Measurements from ENCODE around the gene LMO4.
A peak's percentile ranks its signal among the peaks of the same experiment; 100 is the strongest.

The LMO4 gene

DNA sequence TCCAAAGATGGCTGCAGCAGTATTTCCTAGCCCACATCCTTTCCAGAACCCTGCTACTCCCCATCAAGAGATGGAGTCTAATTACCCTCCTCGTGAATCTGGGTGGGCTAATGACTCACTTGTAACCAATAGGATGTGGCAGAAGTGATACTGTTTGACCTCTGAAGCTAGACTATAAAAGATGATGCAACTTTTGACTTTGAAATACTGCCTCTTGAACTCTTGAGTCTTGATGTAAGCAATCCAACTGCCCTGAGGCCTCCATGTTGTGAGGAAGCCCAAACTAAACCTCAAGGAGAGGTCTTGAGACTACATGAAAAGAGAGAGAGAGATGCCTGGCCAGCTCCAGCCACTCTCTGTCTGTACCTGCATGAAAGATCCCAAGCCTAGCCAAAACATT, 29.5 kb downstream of the LMO4 start:
- peak; percentile 14 for DNase-seq (ENCODE audit: low read depth)

DNA sequence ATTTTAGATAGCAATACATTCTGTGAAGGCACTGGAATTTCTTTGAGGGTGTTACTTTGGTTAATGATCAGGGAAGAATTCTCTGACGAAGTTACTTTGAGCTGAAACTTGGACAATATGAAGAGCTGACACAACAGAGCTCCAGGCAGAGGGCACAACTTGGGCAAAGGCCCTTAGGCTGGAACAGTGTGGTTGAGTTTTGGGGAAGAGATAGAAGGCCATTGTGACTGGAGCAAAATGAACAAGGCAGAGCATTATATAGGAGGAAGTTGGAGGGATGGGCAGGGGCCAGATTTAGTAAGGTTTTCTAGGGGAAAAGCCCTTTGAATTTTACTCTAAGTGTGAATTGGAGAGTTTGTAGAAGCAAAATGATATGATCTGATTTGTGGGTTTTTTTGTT, 30.9 kb downstream of the LMO4 start:
- no peak for DNase-seq (ENCODE audit: low read depth)

- DNase-seq (ENCODE audit: low read depth), result no peak
These were observed 33.6 kb downstream of the LMO4 start for GRCh38 chr1:87362063-87362833.

DNA sequence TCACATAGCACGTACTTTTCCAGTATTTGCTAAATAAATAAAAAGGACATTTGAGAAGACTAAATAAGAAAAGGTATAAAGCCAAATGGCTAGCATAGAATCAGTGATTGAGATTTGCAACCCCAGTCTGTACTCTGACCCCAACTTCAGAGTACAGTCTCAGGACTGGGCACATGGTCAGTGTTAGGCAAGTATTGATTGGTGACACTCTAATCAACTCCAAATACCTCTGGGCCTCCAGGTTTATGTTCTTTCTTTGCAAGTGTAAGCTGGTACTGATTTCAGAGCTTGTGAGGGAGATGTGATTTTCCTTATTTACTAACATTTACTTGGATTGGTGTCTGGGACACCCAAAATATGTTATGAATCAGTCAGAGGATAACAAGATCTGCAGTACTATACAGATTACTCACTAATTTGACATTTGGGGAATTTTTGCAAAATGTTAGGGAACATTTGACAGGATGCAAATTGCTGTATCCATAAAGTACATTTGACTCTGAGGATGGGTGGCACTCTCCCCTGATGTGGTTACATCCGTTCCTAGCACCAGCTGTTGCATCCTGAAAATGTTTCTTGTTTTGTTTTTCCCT, 34.2 kb downstream of the LMO4 start:
- peak; percentile 28 for DNase-seq (ENCODE audit: low read depth)

DNA sequence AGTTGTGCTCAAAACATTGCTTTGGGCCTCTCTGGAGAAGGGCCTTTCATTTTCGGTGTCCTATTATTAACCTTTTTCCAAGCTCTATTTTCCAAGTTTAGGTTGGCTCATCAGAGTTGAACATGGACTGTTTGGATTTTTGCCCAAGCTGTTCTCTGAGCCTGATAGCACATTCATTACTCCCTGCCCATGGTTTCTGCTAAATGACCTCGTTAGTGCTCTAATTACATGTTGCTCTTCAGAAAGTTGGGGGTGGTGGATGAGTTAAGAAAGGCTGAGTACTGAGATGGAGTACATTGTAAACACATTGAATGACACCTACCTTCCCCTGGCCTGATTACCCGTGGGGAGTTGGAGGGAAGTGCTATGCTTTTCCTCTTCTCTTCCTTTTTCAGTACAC, 38.9 kb downstream of the LMO4 start:
- no peak for DNase-seq (ENCODE audit: low read depth)

GRCh38 chr1:87368907-87369306, 40.2 kb downstream of the LMO4 start:
- DNase-seq (ENCODE audit: low read depth), result no peak

DNA sequence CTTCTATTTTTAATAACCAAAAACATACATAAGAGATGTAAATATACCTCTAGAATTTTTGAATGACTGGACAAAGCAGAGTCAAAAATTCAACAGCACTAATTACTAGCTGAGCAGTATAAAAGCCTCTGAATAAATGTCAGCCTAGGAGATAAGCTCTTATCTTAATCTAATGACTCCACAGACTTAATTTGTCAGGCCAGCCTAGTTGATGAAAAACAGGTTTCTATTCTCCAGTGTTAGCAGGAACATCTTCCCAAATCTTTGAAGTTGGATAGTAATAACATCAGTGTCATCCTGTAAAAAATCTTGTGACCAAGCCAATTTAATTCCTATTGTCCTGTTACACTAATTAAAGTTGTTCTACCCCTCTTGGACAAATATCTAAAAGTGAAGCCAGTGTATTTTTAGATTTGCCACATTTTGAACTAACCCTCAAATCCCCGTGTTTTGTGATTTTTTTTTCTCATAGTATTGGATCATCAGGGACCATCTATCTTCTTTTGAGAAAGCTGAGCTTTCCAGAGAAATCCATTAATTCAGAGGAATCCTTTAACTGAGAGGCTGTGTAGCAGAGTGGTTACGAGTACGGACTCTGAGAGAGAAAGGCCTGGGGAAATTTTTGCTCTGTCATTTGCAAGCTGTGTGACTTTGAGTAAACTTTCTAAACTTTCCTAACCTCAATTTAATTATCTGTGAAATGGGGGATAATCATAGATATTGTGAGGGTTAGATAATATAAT, 41.2 kb downstream of the LMO4 start:
- no peak for DNase-seq (ENCODE audit: low read depth)

DNA sequence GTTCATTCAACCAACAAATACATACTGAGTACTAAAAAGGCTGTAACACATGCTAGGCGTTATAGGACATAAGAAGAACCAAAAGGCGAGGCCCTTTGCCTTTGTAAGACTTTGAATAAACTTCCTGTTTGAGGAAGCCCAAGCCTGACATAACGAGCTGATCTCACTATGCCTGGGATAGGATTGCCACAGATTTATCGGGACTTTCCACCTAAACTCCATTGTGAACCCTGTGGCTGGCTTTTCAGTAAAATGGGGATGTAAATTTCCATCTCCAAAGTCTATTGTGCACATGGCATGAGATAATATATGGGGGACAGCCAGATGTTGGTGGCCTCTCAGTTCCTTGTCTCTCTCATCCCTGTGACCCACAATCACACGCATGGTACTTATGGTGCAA, 41.9 kb downstream of the LMO4 start:
- DNase-seq (ENCODE audit: low read depth), result no peak

- no peak for DNase-seq (ENCODE audit: low read depth)
These were observed 50.6 kb downstream of the LMO4 start for GRCh38 chr1:87379306-87379705.

DNA sequence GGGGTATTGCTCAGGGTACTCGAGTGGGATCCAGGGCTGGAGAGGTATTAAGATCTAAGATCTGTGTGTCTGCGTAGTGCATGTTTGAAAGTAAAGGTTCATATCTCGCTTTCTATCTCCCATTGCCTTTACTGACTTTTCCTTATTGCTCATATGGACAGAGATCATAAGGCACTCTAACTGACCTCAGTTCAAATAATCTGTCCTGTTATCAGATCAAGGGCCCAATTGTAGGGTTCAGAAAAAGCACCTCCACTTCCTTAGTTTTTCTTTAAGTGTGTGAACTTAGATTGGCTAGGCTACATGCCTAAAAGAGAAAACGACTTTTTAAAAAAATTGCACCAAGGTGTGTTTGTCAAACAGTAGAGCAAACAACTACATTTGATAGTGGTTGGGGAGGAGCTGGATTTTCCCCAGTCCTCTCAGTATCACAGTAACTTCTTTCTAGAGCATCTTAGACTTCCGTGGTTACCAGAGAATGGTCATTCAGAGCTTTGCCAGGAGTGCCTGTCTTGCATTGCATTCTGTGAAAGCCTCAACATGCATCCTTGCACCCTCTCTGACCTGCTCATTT, 57.6 kb downstream of the LMO4 start:
- no peak for DNase-seq (ENCODE audit: low read depth)

- no peak for DNase-seq (ENCODE audit: low read depth)
These were observed 59.7 kb downstream of the LMO4 start for GRCh38 chr1:87388411-87388810.

DNA sequence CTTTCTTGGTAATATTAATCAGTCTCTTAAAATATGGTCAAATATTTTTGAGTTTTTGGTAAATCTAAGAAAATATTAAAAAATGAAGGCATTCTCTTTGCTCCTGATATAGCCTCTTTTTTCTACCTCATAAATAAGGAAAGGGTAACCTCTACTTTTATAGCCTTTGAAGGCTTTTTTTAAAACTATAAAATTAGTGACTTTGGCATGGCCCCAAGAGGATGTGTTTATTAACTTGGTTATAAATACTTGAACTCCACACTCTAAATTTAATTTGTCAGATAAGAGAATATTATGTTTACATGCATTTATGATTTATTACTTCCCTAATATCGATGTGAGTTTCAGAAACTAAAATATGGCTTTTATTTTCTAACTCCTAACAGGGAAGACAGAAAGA, 60.3 kb downstream of the LMO4 start:
- no peak for DNase-seq (ENCODE audit: low read depth)

DNA sequence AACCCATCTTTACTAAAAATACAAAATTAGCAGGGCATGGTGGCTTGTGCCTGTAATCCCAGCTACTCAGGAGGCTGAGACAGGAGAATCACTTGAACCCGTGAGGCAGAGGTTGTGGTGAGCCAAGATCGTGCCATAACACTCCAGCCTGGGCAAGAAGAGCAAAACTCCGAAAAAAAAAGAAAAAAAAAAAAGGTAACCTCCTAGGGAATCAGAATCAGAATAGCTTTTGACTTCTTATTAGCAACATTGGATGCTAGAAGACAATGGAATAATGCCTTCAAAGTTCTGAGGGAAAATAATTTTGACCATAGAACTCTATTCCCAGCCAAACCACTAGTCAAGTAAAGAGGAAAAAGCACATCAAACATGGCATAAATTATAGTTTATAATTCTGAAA, 60.9 kb downstream of the LMO4 start:
- DNase-seq (ENCODE audit: low read depth), result no peak

- DNase-seq (ENCODE audit: low read depth), result peak; percentile 65
These were observed 63.8 kb downstream of the LMO4 start for GRCh38 chr1:87392248-87393192.

DNA sequence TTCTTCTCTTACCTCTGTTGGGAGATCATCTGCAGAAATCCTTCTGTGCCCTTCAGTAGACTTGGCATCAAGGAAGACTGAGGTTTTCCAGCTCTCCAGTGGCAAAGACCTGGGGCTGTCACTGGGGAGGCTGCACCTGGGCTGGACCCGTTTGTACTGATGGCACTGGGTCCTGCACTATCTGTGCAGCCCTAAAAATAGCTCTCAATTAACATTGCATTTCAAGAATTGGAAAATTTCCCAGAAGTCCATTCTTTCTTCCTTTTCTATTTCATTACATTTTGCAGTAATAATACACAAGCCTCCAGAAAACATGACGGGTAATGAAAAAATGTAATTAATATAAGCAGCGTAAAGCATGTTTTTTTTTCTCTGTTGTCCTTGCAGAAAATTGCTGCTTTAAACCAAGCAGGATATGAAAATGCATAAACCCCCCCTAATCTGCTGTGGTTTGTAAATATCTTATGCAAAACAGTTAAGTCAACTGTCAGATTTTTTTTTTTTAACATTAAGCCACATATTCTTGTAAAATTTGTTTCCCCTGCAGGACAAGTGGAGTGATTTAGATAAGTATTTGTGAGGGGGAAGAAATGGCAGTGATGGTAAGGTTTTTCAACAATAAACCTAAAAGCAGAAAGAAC, 64.9 kb downstream of the LMO4 start:
- DNase-seq (ENCODE audit: low read depth), result no peak

DNA sequence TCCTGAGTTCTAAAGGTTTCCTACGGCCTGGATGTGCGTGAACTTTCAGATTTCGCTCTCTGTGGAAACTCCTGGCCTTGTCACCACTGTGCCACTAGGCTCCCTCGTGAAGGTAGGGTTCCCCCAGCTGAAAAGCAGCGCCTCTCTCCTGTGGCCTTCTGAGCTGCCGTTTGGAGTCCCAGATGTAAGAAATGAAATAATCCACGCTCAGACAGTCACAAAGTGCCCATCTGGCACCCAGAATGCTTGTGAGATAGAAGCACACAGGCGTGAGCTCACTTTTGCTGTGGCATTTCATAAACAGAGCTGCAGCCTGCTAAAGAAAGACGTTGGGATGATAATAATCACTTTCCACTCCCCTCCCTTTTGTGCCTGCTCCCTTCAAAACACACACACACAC, 65.8 kb downstream of the LMO4 start:
- DNase-seq (ENCODE audit: low read depth), result no peak

- DNase-seq (ENCODE audit: low read depth), result no peak
These were observed 66.3 kb downstream of the LMO4 start for GRCh38 chr1:87394982-87395381.

Measured in iris pigment epithelial cell (primary cell).